Stimulated activated memory B cell treated with anti-CD40 and anti-IgM and Interleukin-4, amounts not matched to agents 10 μg/mL and 1 μg/mL and 100 μg/mL, for 72 hours (primary cell): ENCODE results near the gene ZNF763.
"Not testable (repeated sequence)": the region's sequence is repeated elsewhere in the genome, so short reads cannot be mapped to it uniquely, and the experiment has no call there.

ENCODE experiments used
- ATAC-seq: fragments of 150-1000 bp; cut with Tn5 transposase; 2 replicates; pipeline ENCODE4 v1.10.0; 2021
- H3K27ac Mint-ChIP-seq: one replicate; pipeline ENCODE4 v1.8.0; 2022; ENCODE audit warnings: mild to moderate bottlenecking, mixed read lengths
- H3K27me3 Mint-ChIP-seq: one replicate; pipeline ENCODE4 v1.8.0; 2022; ENCODE audit warnings: mixed read lengths
- H3K36me3 Mint-ChIP-seq: one replicate; pipeline ENCODE4 v1.8.0; 2022; ENCODE audit warnings: mixed read lengths
- H3K4me1 Mint-ChIP-seq: one replicate; pipeline ENCODE4 v1.8.0; 2022; ENCODE audit warnings: mixed read lengths
- H3K4me3 Mint-ChIP-seq: one replicate; pipeline ENCODE4 v1.8.0; 2022; ENCODE audit warnings: mild to moderate bottlenecking, moderate library complexity, mixed read lengths
- H3K9me3 Mint-ChIP-seq: one replicate; pipeline ENCODE4 v1.8.0; 2022; ENCODE audit warnings: mixed read lengths

Gene ZNF763

DNA sequence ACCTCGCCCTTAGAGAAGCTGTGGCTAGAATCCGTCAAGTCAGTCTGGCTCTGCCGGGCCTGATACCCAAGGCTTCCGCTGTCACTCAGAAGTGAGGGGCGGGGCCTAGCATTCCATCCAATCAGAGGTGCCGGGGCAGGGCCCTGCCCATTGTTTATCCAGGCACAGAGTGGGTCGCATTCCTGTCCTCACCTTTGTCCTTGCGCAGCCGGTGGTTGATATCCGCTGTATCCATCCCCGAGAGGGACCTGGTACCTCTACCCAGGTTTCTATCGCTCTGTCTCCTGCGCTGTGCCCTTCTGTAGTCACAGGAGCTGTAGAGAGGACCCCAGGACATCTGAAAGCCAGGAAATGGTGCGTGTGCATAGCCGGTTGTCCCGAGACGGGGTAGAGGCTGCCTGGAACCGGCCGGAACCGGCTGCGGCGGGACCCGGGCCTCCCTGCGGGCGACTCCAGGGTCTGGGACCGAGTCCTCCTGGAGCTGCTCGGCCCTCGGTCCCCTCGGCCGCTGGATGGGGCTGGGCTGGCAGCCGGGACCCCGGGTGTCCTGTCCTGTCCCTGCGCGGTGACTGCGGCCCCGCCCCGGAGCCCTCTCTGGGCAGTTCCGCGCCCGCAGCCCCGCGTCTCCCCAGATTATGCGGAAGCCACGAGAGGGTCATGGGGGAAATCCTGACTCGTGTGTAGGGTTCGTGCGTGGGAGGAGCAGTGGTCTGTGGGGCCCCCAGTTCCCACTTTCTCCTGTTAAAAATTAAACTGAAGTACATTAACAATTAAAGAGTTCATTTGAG lies at the start of gene ZNF763:
Gene ZNF763 (plus strand): TSS at position 183 of the 788 bp plus-strand sequence. CDS start 169 bp downstream, at position 352.
- no peaks in the 10 kb centered on the region for H3K27me3 Mint-ChIP-seq
- ATAC-seq = peak; percentile 98
- H3K4me3 Mint-ChIP-seq = peak within 1 kb of the TSS; percentile 94
- H3K36me3 Mint-ChIP-seq = peaks cover 7% of the 10 kb centered on the region
- no peaks in the 10 kb centered on the region for H3K9me3 Mint-ChIP-seq
- H3K4me1 Mint-ChIP-seq = peaks cover 38% of the 10 kb centered on the region
- peak within 1 kb of the TSS; percentile 88 for H3K27ac Mint-ChIP-seq

DNA sequence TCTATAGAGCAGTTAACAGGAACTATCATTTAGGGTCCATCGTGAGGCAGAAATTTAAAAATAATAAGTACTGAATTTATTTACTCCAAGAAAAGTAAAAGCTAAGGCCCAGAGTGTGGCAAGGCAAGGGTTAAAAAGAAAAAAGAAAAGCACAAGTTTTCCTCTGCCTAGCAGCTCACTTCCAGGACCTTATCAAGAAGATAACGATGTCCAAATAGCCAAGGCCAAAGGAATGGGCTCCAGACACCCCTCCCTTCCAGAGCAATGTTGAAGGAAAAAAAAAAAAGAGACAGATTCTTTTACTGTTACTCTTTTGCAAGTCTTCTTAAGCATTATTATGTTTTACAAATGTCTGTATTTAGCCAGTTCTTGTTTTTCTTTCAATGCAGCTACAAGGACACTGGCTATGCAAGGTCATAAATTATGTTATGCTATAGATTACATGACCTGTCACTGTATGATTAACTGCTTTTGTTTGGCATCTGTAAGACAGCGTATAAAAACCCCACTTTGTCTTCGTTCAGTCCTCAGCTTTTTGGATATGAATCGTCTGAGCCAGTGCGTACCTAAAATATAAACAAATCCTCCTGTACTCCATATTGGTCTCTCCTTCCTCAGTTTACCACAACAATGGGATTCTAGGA lies 42.9 kb upstream of the ZNF763 start:
- Mint-ChIP-seq H3K27me3 (no peaks in the 10 kb centered on the region), H3K36me3 (no peaks in the 10 kb centered on the region), H3K4me3 (no peak overlapping the region), H3K4me1 (peaks cover 36% of the 10 kb centered on the region), H3K27ac (no peak overlapping the region), H3K9me3 (no peaks in the 10 kb centered on the region)
- ATAC-seq = no peak

DNA sequence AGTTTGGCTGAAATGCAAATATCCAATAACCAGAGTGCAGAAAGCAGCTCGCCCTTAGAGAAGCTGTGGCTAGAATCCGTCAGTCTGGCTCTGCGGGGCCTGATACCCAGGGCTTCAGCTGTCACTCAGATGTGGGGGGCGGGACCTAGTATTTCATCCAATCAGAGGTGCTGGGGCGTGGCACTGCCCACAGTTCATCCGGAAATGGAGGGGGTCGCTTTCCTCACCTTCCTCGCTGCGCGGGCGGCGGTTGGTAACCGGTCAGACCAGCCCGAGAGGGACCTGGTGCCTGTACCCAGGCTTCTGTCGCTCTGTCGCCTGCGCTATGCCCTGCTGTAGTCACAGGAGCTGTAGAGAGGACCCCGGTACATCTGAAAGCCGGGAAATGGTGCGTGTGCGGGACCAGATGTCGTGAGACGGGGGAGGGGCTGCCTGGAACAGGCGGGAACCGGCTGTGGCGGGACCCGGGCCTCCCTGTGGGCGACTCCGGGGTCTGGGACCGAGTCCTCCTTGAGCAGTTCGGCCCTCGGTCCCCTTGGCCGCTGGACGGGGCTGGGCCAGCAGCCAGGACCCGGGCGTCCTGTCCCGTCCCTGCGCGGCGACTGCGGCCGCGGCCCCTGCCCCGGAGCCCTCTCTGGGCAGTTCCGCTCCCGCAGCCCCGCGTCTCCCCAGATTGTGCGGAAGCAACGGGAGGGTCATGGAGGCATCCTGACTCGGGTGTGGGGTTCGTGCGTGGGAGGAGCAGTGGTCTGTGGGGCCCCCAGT lies 39.8 kb upstream of the ZNF763 start, which contains the start of gene ZNF700:
Gene ZNF700 (plus strand): TSS at position 222 of the 765 bp plus-strand sequence. CDS start 104 bp downstream, at position 326.
- H3K9me3 Mint-ChIP-seq = no peaks in the 10 kb centered on the region
- H3K4me3 Mint-ChIP-seq = peak within 1 kb of the TSS; percentile 97
- no peaks in the 10 kb centered on the region for H3K36me3 Mint-ChIP-seq
- ATAC-seq = peak; percentile 97
- H3K27me3 Mint-ChIP-seq = no peaks in the 10 kb centered on the region
- peaks cover 49% of the 10 kb centered on the region for H3K4me1 Mint-ChIP-seq
- H3K27ac Mint-ChIP-seq = peak within 1 kb of the TSS; percentile 99

DNA sequence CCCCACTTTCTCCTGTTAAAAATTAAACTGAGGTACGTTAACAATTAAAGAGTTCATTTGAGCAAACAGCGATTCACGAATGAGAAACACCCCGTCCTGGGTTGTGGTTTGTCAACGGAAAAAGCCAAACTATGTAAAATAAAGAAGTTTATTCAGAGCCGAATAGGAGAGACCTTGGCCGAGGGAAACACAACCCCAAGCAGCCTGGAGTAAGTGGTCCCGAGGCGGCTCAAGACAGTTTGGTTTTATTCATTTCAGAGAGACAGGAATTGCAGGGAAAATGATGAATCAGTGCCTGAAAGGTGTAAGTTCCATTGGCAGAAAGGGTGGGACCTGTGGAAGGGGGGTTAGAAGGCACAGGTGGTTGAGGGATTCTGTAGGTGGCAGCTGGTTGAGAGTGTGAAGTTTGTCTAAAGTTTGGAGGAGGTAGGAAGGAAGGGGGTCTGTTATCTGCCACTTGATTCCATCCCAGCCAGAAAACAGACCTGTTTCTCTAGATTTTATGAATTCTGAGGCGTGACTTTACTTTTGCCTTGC lies 39.1 kb upstream of the ZNF763 start:
- not testable (repeated sequence) for H3K9me3 Mint-ChIP-seq, H3K36me3 Mint-ChIP-seq, ATAC-seq, H3K27me3 Mint-ChIP-seq
- peak overlapping the region; percentile 97 for H3K4me3 Mint-ChIP-seq
- peak overlapping the region; percentile 99 for H3K27ac Mint-ChIP-seq
- peaks cover 55% of the 10 kb centered on the region for H3K4me1 Mint-ChIP-seq

DNA sequence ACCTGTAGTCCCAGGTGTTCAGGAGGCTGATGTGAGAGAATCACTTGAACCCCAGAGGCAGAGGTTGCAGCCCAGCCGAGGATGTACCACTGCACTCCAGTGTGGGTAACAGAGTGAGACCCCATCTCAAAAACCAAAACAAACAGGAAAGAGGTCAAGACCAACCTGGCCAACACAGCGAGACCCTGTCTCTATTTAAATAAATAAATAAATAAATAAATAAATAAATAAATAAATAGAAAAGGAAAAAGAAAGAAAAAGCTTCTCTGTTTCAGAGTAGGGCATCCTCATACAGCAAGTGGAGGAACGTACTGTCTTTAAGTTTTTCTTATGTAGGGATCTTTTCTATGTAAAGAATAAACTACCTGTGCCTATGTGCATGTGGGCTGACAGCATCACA lies 37.6 kb upstream of the ZNF763 start:
- no peaks in the 10 kb centered on the region for H3K9me3 Mint-ChIP-seq
- H3K4me1 Mint-ChIP-seq = peaks cover 64% of the 10 kb centered on the region
- no peak overlapping the region for H3K27ac Mint-ChIP-seq
- peaks cover 7% of the 10 kb centered on the region for H3K36me3 Mint-ChIP-seq
- H3K27me3 Mint-ChIP-seq = no peaks in the 10 kb centered on the region
- H3K4me3 Mint-ChIP-seq = no peak overlapping the region
- no peak for ATAC-seq

DNA sequence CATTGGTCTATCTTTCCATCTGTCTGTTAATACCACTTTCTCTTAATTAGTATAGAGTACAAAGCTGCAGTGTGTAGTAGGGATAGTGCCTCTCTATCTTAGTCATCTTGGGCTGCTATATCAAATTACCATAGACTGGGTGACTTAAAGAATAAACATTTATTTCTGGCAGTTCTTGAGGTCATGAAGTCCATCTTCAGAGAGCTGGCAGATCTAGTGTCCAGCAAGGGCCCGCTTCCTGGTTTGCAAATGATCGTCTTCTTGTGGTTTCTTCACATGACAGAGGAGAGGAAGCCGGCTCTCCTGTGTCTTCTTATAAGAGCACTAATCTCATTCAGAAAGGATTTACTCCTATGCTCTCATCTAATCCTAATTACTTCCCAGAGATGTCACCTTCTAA lies 33.8 kb upstream of the ZNF763 start:
- Mint-ChIP-seq H3K4me3 (no peak overlapping the region), H3K9me3 (peaks cover 2% of the 10 kb centered on the region), H3K36me3 (peaks cover 19% of the 10 kb centered on the region), H3K27me3 (no peaks in the 10 kb centered on the region), H3K4me1 (peaks cover 38% of the 10 kb centered on the region), H3K27ac (peak overlapping the region; percentile 64)
- ATAC-seq = no peak

DNA sequence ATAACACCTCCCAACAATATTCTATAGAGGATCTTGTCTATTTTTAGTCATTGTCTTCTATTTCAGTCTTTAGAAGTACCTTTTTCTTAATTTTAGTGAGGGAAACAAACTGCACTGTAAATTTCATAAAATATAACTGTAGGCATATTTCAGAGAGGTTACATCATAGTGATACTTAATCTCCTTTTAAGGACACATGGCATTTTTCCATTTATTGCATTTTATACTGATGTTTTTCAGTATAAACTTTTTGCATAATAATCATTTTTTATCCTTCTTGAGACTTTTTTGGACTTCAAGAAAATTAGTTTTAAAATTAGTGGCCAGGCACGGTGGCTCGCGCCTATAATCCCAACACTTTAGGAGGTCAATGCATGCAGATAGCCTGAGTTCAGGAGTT lies 33.3 kb upstream of the ZNF763 start:
- peak overlapping the region; percentile 64 for H3K27ac Mint-ChIP-seq
- peaks cover 24% of the 10 kb centered on the region for H3K36me3 Mint-ChIP-seq
- no peak for ATAC-seq
- peaks cover 33% of the 10 kb centered on the region for H3K4me1 Mint-ChIP-seq
- H3K4me3 Mint-ChIP-seq = no peak overlapping the region
- H3K27me3 Mint-ChIP-seq = no peaks in the 10 kb centered on the region
- peaks cover 4% of the 10 kb centered on the region for H3K9me3 Mint-ChIP-seq

DNA sequence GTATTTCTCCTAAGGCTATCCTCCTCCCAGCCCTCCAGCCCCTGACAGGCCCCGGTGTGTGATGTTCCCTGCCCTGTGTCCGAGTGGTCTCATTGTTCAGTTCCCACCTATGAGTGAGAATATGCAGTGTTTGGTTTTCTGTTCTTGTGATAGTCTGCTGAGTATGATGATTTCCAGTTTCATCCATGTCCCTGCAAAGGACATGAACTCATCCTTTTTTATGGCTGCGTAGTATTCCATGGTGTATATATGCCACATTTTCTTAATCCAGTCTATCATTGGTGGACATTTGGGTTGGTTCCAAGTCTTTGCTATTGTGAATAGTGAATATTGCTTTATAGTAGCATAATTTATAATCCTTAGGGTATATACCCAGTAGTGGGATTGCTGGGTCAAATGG lies 29.0 kb upstream of the ZNF763 start:
- H3K27ac Mint-ChIP-seq, H3K4me1 Mint-ChIP-seq, H3K4me3 Mint-ChIP-seq, H3K9me3 Mint-ChIP-seq, H3K27me3 Mint-ChIP-seq, ATAC-seq: not testable (repeated sequence)
- H3K36me3 Mint-ChIP-seq = peaks cover 53% of the 10 kb centered on the region

DNA sequence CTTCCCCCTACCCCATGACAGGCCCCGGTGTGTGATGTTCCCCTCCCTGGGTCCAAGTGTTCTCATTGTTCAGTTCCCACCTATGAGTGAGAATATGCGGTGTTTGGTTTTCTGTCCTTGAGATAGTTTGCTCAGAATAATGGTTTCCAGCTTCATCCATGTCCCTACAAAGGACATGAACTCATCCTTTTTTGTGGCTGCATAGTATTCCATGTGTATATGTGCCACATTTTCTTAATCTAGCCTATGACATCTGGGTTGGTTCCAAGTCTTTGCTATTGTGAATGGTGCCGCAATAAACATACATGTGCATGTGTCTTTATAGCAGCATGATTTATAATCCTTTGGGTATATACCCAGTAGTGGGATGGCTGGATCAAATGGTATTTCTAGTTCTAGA lies 26.5 kb upstream of the ZNF763 start:
- H3K4me3 Mint-ChIP-seq, H3K4me1 Mint-ChIP-seq, H3K27ac Mint-ChIP-seq, H3K27me3 Mint-ChIP-seq, ATAC-seq: not testable (repeated sequence)
- peaks cover 69% of the 10 kb centered on the region for H3K36me3 Mint-ChIP-seq
- peaks cover 15% of the 10 kb centered on the region for H3K9me3 Mint-ChIP-seq

DNA sequence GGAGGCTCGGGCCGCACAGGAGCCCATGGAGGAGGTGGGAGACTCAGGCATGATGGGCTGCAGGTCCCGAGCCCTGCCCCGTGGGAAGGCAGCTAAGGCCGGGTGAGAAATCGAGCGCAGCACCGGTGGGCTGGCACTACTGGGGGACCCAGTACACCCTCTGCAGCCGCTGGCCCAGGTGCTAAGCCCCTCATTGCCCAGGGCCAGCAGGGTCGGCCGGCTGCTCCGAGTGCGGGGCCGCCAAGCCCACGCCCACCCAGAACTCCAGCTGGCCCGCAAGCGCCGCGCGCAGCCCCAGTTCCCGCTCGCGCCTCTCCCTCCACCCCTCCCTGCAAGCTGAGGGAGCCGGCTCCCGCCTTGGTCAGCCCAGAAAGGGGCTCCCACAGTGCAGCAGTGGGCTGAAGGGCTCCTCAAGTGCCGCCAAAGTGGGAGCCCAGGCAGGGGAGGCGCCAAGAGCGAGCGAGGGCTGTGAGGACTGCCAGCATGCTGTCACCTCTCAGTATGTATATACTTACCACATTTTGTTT lies 23.4 kb upstream of the ZNF763 start:
- H3K9me3 Mint-ChIP-seq = peaks cover 18% of the 10 kb centered on the region

DNA sequence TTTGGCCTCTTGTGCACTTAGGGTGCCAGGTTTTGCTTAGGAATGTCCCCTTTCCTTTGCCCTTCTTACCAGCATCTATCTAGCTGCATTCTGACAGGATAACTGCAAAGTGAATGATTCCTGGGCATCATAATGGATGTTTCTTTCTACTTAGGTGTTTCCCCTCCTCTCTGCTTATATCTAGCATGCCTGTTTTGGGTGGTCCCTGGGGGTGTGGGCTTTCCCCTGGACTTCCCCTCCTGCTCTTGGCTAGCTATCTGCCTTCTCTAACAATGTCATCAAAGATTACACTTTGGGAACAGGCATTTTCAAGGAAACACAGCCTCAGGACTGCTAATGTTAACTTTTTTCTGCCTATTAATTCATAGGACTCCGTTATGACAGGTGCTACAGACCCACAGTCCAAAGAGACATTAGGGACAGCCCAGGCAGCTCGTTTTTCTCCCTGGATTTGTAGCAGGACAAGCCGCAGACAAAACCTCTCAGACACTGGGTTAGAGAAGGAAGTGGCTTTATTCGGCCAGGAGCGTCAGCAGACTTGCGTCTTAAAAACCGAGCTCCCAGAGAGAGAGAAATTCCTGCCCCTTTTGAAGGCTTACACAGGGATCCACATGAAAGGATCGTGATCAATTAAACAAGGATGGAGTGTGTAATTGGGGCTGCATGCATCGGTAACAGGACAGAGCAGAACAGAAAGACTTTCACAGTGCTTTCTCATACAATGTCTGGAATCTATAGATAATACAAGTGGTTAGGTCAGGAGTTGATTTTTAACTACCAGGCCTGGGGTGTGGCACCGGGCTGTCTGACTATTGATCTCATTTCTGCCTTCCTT lies 22.6 kb upstream of the ZNF763 start:
- H3K4me3 Mint-ChIP-seq = no peak overlapping the region
- no peak overlapping the region for H3K27ac Mint-ChIP-seq
- H3K9me3 Mint-ChIP-seq = peaks cover 16% of the 10 kb centered on the region
- H3K27me3 Mint-ChIP-seq = no peaks in the 10 kb centered on the region
- H3K36me3 Mint-ChIP-seq = peaks cover 83% of the 10 kb centered on the region
- H3K4me1 Mint-ChIP-seq = peaks cover 6% of the 10 kb centered on the region
- no peak for ATAC-seq

More for the DNA sequence above, 23.4 kb upstream of the ZNF763 start:
- ATAC-seq, H3K27me3 Mint-ChIP-seq, H3K27ac Mint-ChIP-seq, H3K4me1 Mint-ChIP-seq, H3K4me3 Mint-ChIP-seq: not testable (repeated sequence)
- H3K36me3 Mint-ChIP-seq = peaks cover 82% of the 10 kb centered on the region

DNA sequence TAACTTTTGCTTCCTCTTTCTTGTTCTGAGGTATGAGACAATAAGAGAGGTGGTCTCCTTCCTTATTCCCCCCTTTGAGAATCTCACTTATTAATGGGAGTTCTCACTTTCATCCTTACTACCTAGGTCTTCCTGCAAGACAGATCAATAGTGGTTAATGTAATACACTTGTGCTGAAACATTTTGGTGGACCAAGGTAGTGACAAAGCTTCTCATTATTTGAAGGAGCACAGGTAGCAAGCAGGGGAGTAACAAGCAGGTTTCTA lies 22.1 kb upstream of the ZNF763 start:
- no peak for ATAC-seq
- Mint-ChIP-seq H3K9me3 (peaks cover 16% of the 10 kb centered on the region), H3K27me3 (no peaks in the 10 kb centered on the region), H3K4me3 (no peak overlapping the region), H3K27ac (no peak overlapping the region), H3K36me3 (peaks cover 85% of the 10 kb centered on the region), H3K4me1 (peaks cover 6% of the 10 kb centered on the region)

DNA sequence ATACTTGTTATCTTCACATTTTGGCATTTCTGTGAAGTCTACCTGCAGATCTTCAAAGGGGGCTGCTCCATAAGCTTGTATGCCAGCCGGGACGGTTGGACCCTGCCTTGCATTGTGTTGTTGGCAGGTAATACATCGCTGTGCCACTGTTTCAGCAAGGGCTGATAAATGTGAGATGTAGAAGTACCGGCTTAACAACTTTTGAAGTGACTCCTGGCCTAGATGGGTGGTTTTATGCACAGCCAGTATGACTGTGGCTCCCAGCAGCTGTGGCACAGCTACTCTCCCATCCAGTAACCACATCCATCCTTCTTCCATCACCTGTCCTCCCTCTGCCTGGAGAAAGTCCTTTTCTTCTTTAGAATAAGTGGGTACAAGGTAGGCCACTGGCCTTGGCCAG lies 20.2 kb upstream of the ZNF763 start:
- no peak overlapping the region for H3K4me3 Mint-ChIP-seq

DNA sequence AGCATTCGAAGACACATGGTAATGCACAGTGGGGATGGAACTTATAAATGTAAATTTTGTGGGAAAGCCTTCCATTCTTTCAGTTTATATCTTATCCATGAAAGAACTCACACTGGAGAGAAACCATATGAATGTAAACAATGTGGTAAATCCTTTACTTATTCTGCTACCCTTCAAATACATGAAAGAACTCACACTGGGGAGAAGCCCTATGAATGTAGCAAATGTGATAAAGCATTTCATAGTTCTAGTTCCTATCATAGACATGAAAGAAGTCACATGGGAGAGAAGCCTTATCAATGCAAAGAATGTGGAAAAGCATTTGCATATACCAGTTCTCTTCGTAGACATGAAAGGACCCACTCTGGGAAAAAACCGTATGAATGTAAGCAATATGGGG lies 16.2 kb upstream of the ZNF763 start:
- Mint-ChIP-seq H3K9me3 (peaks cover 31% of the 10 kb centered on the region), H3K27me3 (no peaks in the 10 kb centered on the region), H3K36me3 (peaks cover 93% of the 10 kb centered on the region), H3K27ac (no peak overlapping the region), H3K4me3 (no peak overlapping the region), H3K4me1 (no peaks in the 10 kb centered on the region)
- no peak for ATAC-seq

More for the DNA sequence above, 20.2 kb upstream of the ZNF763 start:
- no peaks in the 10 kb centered on the region for H3K27me3 Mint-ChIP-seq
- ATAC-seq = no peak
- H3K4me1 Mint-ChIP-seq = peaks cover 6% of the 10 kb centered on the region
- H3K9me3 Mint-ChIP-seq = peaks cover 26% of the 10 kb centered on the region
- H3K36me3 Mint-ChIP-seq = peaks cover 91% of the 10 kb centered on the region
- H3K27ac Mint-ChIP-seq = no peak overlapping the region
